ENCODE measurements around the gene NAB2.
"Not testable (repeated sequence)": the region's sequence is repeated elsewhere in the genome, so short reads cannot be mapped to it uniquely, and the experiment has no call there.

NAB2 gene

DNA sequence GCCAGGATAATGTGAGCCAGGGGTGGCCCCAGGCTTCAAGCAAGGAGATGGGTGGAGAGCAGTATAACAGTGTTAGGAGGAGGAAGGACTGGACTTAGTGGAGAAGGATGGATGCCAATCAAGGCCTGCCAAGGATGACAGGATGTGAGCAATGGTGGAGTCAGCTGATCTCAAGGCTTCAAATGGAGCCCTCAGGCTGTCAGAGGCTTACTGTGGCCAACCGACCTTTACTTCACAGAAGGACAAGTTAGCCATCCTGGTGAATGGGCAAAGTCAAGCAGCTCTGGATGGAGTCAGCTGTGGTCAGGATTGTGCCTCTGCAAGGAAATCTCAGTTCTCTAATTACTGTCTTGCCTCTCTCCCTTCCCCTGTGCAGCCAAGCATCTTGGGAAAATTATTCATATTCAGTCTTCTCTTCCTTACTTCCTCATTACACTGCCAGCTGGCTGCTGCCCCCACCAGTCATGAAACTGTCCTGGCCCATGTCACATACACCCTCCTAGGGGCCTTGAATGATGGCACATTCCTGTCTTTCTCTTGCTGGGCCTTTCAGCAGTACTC lies 29.9 kb downstream of the NAB2 start:
- TF ChIP-seq, protein P1, sequence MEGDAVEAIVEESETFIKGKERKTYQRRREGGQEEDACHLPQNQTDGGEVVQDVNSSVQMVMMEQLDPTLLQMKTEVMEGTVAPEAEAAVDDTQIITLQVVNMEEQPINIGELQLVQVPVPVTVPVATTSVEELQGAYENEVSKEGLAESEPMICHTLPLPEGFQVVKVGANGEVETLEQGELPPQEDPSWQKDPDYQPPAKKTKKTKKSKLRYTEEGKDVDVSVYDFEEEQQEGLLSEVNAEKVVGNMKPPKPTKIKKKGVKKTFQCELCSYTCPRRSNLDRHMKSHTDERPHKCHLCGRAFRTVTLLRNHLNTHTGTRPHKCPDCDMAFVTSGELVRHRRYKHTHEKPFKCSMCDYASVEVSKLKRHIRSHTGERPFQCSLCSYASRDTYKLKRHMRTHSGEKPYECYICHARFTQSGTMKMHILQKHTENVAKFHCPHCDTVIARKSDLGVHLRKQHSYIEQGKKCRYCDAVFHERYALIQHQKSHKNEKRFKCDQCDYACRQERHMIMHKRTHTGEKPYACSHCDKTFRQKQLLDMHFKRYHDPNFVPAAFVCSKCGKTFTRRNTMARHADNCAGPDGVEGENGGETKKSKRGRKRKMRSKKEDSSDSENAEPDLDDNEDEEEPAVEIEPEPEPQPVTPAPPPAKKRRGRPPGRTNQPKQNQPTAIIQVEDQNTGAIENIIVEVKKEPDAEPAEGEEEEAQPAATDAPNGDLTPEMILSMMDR (IDR thresholded peaks at IDR 0.05; ENCODE audit: low read depth, low read length, missing control alignments), result no peak
- no peak for DNase-seq (ENCODE audit: low read depth)

DNA sequence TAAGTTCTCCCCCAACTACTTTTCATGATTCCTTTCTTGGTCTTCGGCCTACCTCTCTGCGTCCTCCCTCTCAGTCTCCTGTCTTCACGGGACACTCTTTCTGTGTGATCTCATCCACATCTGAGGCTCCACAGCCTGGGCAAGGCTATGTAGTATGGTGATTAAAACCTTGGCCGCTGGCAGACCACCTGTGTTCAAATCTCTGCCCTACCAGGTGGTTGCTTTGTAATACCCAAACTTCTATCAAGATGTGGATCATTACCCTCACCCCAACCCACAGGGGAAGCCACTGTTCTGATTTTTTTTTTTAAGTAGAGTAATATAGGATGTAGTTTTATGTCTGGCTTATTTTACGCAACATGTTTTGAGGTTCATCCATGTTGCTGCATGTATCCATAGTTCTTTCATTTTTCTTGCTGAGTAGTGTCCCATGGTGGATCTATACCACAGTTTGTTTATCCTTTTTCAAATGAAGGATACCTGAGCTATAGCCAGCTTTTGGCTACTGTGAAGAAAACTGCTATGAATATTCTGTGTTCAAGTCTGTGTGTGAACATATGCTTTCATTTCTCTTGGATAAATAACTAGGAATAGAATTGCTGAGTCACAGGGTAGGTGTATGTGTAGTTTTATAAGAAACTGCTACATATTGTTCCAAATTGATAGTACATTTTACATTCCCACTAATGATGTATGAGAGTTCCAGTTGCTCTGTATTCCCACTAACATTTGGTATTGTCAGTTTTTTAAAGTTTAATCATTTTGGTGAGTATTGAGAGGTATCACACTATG lies 30.6 kb downstream of the NAB2 start:
- no peak for DNase-seq (ENCODE audit: low read depth)
- TF ChIP-seq, protein P1 (IDR thresholded peaks at IDR 0.05; ENCODE audit: low read depth, low read length, missing control alignments), result no peak
- H3K4me3 ChIP-seq (ENCODE audit: low read depth, low read length), result no peak overlapping the region

More for the DNA sequence above, 29.9 kb downstream of the NAB2 start:
- no peak overlapping the region for H3K4me3 ChIP-seq (ENCODE audit: low read depth, low read length)

DNA sequence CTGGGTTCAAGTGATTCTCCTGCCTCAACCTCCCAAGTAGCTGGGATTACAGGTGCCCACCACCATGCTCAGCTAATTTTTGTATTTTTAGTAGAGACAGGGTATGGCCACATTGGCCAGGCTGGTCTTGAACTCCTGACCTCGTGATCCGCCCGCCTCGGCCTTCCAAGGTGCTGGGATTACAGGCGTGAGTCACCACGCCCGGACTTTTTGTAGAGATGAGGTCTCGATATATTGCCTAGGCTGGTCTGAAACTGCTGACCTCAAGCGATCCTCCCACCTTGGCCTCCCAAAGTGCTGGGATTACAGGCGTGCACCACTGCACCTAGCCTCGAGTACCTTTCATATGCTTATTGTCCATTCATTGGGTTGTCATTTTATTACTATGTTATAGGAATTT lies 31.8 kb downstream of the NAB2 start:
- not testable (repeated sequence) for DNase-seq (ENCODE audit: low read depth); H3K4me3 ChIP-seq (ENCODE audit: low read depth, low read length)

DNA sequence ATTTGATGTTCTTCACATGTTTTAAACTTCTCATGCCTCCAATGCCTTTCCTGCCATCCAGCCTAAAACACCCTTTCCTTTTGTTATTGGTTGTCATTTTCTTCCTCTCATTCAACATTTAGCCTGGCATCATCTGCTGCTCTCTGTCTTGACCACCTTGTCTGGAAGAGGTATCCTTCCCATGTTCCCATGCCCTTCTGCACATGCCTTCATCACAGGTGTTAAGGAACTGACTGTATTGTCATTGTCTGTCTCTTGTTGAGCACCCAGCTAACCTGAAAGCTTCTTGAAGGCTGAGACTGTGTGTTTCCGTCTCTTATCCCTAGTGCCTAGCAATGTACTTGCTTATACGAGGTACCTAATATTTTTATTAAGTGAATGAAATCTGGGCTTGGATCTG lies 34.9 kb downstream of the NAB2 start:
- TF ChIP-seq, protein P1 (IDR thresholded peaks at IDR 0.05; ENCODE audit: low read depth, low read length, missing control alignments), result no peak

DNA sequence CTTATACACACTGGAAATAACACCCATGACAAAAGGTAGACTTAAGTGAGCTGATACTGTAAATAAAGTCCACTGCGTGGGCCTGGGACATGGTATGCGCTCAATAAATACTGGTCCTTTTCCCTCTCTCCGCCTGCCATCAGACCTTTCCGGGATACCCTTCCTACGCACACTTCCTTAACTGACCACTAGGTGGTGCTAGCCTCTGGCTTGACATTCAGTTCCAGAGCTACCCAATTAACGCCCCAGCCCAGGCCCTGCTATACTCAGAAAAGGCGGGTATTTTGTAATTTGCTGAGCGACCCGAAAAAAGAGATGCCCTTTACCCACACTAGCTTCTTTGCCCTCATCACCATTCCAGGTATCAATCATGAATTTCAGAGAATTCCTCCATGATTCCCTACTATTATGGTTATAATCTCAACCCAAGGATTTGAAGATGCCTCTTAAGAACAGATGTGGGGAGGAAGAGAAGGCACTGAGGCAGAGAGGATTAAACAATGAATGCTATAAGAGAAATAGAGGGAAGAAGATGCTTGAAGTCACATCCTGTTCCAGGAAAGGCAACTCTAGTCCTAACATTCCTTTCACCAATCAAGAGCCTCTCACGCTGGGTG lies 35.5 kb downstream of the NAB2 start:
- no peak overlapping the region for H3K4me3 ChIP-seq (ENCODE audit: low read depth, low read length)
- DNase-seq (ENCODE audit: low read depth), result no peak
- TF ChIP-seq, protein P1 (IDR thresholded peaks at IDR 0.05; ENCODE audit: low read depth, low read length, missing control alignments), result peak; percentile 93

More for the DNA sequence above, 34.9 kb downstream of the NAB2 start:
- no peak for DNase-seq (ENCODE audit: low read depth)
- no peak overlapping the region for H3K4me3 ChIP-seq (ENCODE audit: low read depth, low read length)

DNA sequence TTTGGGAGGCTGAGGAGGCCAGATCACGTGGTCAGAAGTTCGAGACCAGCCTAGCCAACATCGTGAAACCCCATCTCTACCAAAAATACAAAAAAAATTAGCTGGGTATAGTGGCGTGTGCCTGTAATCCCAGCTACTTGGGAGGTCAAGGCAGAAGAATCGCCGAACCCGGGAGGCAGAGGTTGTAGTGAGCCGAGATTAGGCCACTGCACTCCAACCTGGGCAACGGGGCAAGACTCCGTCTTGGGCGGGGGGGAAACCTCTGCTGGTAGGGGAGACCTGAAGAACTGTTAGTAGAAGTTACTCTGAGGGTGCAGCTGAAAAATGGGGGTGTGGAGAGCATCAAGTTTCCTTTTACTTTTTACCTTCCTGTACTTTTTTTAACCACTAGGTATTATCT lies 37.1 kb downstream of the NAB2 start:
- no peak overlapping the region for H3K4me3 ChIP-seq (ENCODE audit: low read depth, low read length)
- no peak for DNase-seq (ENCODE audit: low read depth)
- TF ChIP-seq, protein P1 (IDR thresholded peaks at IDR 0.05; ENCODE audit: low read depth, low read length, missing control alignments), result no peak

DNA sequence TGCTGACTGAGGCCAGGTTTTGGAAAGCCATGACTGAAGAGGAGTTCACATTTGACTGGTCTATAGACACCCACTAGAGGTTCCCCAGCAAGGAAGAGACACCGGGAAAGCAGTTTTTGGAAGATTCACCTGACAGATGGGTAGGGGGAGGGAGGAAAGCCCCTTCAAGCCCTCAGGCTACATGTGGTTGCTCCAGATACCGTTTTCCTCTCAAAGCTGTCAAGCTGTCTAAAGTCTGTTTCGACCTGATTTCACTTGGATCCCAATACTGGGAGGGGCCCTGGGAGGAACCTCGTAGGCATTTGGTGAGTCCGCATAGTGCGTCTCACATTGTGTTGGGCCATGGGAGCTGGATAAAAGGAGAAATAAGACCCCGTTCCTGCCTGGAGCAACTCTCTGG lies 37.6 kb downstream of the NAB2 start:
- DNase-seq (ENCODE audit: low read depth), result no peak
- TF ChIP-seq, protein P1 (IDR thresholded peaks at IDR 0.05; ENCODE audit: low read depth, low read length, missing control alignments), result no peak
- no peak overlapping the region for H3K4me3 ChIP-seq (ENCODE audit: low read depth, low read length)
